ENCODE measurements around the gene SLC37A1. TPM values are rescaled to one million over a fixed set of nuclear protein-coding genes. Genes with fewer than 3 reads are reported as not detected.

The SLC37A1 gene
- polyA plus RNA-seq, 3 donors = 7.1 to 12.6 (median 7.5) TPM

DNA sequence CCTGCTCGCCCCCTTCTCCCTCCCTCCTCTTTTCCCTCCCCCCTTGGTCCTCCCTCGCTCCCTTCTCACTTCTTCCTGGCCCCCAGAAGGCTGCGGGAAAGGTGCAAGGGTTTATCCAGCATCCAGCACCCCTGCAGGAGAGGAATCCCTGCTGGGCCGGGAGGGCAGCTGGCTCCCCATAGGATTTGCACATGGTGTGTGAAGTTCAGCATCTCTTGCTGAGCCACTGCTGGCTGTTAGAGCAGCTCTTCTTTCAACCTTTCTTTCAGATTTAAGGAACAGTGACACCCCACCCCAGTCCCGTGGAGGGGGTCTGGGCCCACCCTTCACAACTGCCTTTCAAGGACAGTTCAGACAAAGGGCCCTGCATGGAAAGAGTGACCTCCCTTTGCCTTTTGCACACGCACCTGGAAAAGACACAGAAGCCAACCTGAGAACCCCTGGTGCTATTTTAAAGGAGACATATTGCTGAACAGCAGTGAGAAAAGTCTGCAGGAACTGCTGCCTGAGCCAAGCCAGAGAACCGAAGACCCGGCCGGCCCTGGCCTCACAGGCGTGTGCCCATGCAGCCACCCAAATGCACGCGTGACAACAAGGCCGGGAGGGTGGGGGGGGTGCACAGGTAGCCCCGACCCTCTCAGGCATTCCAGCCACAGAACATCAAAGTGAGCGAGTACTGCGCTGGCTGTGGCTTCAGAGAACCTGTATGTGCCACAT, 66.6 kb downstream of the SLC37A1 start:
- DNase-seq (ENCODE audit: extremely low read depth in 1 of 11, low read depth in 9 of 11, low spot score in 4 of 11) = no peak

GRCh38 chr21:42580793-42581321, 67.2 kb downstream of the SLC37A1 start:
- no peak for DNase-seq (ENCODE audit: extremely low read depth in 1 of 11, low read depth in 9 of 11, low spot score in 4 of 11)

- DNase-seq (ENCODE audit: extremely low read depth in 1 of 11, low read depth in 9 of 11, low spot score in 4 of 11) = no peak
Measured at GRCh38 chr21:42581336-42581992, 67.8 kb downstream of the SLC37A1 start.

GRCh38 chr21:42581993-42582786, 68.5 kb downstream of the SLC37A1 start:
- DNase-seq (ENCODE audit: extremely low read depth in 1 of 11, low read depth in 9 of 11, low spot score in 4 of 11) = no peak

DNA sequence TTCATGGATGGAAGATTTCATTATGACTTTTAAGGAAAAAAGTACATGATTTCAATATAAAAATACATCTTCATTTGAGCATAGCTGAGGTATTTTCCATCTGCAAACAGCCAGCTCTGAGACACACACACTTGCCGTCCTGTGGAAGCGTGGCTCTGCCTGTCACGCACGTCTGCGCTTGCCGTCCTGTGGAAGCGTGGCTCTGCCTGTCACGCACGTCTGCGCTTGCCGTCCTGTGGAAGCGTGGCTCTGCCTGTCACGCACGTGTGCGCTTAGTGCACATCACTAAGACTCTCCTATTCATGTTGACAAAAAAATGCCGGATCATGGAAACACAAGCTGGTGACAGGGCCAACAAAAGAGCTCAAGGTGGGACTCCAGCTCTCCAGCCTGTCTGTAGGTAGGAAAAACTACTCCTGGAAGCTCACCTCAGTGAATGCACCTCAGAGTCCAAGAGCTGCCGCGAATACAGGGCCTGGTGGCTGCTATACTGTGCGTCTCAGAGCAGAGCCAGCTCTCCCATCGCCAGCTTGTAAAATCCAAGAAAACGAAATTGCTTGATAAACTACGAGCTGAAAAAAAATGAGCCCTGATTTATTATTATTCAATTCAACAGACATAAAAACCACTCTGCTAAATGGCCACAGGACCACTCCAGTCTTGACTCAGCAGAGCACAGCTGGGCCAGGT, 69.3 kb downstream of the SLC37A1 start:
- DNase-seq (ENCODE audit: extremely low read depth in 1 of 11, low read depth in 9 of 11, low spot score in 4 of 11) = no peak

DNA sequence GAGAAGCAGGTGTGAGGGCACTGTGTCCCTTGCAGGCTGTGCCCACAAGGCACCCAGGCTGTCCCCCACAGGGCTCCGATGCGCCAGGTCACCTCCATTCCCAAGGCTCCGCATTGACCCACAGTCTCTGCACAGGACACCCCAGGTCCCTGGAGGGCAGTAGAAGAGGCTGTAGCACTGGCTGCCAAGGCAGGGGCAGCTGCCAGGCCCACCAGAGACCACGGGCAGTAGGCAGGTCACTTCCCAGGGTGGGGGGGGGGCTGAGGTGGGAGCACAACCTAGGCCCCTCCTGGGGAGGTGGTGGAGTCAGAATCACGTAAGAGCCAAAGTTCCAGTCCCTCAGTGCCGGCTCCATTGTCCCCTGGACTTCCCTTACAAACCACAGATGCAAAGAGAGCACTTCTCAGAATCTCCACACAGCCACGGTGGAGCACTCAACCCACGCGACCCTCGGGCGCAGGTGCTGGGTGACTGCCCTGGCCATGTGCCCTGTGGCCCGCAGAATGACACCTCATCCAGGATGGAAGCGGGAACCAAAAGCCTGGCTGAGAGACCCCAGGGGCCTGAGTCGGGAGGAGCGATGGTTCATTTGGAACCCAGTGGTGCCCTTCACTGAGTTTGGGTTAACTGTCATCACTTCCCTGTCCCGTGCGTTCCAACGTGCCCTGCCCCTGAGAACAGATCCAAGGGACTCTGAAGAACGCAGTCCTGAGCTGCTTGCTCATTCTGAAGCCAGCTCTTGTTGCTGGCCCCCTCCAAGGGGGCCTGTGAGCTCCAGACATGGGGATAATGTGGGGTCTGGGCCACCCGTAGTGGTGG, 70.0 kb downstream of the SLC37A1 start:
- no peak for DNase-seq (ENCODE audit: extremely low read depth in 1 of 11, low read depth in 9 of 11, low spot score in 4 of 11)

DNA sequence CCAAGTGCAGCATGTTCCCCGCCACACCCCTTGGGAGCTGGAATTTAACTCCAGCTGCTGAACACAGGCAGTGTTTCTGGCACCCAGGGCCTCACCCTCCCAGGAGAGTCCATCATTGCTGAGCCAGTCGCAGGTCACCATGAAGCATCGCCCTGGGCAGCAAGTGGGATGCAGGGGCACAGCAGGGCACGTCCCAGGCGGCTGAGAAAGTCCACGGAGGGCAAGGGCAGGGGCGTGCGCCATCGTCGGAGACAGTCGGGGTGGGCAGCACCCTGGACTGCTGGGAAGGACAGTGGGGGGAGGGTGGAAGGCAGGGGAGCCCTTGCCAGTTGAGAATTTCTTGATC, 70.6 kb downstream of the SLC37A1 start:
- DNase-seq (ENCODE audit: extremely low read depth in 1 of 11, low read depth in 9 of 11, low spot score in 4 of 11) = no peak

GRCh38 chr21:42585881-42586280, 72.2 kb downstream of the SLC37A1 start:
- no peak for DNase-seq (ENCODE audit: extremely low read depth in 1 of 11, low read depth in 9 of 11, low spot score in 4 of 11)

- no peak for DNase-seq (ENCODE audit: extremely low read depth in 1 of 11, low read depth in 9 of 11, low spot score in 4 of 11)
Measured at GRCh38 chr21:42586406-42586805, 72.8 kb downstream of the SLC37A1 start.

GRCh38 chr21:42587036-42587435, 73.4 kb downstream of the SLC37A1 start:
- DNase-seq (ENCODE audit: extremely low read depth in 1 of 11, low read depth in 9 of 11, low spot score in 4 of 11) = no peak

DNA sequence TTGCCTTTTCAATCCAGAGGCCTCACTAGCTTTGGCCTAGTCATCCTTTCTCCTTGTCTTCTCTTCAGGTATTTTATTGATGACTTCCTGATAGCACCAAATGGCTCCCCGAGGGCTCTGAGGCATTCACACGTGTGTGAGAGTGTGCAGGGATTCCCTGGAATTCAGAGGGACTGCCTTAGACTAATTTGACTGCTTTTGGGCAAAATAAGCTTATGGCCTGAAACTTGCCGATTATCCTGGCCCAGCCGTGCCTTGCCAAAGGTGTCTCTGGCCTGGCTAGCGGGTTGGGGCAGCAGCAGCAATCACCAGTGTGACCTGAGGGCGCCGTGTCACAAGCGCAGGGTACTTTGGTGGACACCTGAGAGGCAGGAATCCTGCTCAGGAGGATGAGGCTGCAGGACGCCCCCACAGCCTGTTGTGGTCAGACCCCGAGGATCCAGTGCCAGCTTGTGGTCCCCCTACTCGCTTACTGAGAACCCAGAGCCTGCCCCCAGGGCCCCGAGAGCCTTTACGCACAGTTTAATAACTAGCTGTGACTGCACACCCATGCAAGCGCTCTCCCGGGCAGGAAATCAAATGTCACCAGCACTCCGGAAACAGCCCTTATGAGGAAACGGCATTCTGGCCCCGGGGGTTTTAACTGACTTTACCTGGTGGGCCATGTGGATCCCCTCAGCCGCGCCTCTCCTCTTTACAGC, 76.9 kb downstream of the SLC37A1 start:
- DNase-seq (ENCODE audit: extremely low read depth in 1 of 11, low read depth in 9 of 11, low spot score in 4 of 11) = no peak

- no peak for DNase-seq (ENCODE audit: extremely low read depth in 1 of 11, low read depth in 9 of 11, low spot score in 4 of 11)
Measured at GRCh38 chr21:42591170-42591869, 77.7 kb downstream of the SLC37A1 start.

- DNase-seq (ENCODE audit: extremely low read depth in 1 of 11, low read depth in 9 of 11, low spot score in 4 of 11) = no peak
Measured at GRCh38 chr21:42592156-42592820, 78.6 kb downstream of the SLC37A1 start.

DNA sequence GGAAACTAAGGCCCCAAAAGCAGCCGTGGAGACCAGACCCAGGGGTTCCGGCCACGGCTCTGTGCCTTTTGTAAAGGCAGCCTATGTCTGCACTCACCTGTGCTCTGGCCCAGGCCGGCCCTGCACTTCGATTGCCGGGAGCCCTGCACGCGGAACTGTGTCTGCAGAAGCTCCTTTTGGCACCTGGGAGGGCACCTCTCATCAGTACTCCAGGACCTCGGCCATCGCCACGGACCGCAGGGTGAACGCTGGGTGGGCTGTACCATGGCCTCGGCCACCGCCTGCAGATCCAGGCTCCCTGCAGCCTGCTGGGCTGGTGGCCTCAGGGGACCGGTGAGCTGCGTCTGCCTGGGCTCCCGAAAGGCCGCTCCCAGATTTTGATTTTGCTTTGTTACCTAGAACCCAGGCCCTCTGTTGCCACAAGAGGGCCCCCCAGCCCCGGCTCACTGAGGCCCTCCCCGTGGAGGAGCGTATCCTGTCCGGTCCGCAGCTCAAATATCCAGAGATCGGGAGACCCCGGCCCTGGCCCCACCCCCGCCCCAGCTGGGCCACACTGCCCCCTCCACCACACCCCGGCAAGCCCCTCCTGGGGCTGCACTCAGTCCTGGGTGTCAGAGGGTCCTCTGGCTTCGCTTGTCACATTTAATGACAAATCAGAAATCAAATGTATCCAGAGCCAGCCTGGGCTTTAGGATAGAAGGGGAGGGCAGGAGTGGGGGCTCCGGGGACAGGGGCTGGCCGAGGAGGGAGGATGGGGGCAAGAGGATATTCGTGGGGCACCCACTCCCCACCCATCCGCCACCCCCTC, 79.6 kb downstream of the SLC37A1 start:
- peak in 7 of 11 donors; percentile 46 to 72 (median 61) for DNase-seq (ENCODE audit: extremely low read depth in 1 of 11, low read depth in 9 of 11, low spot score in 4 of 11)

- no peak for DNase-seq (ENCODE audit: extremely low read depth in 1 of 11, low read depth in 9 of 11, low spot score in 4 of 11)
Measured at GRCh38 chr21:42594616-42595282, 81.1 kb downstream of the SLC37A1 start.
